GM23248 (cell line): ENCODE data around the gene PTPN20.

ENCODE experiments used
- EZH2 ChIP-seq: fragments of 200-600 bp; sonication (generic); IDR thresholded peaks from 2 replicates; pipeline ENCODE4 v1.6.1; 2018; ENCODE audit warnings: antibody characterized with exemption, mild to moderate bottlenecking; ENCODE audit not compliant: insufficient read depth, poor library complexity, severe bottlenecking
- EZH2phosphoT487 ChIP-seq: fragments of 200-600 bp; sonication (generic); IDR thresholded peaks from 2 replicates; pipeline ENCODE4 v1.6.1; 2018; ENCODE audit warnings: antibody characterized with exemption, moderate library complexity, mild to moderate bottlenecking, low read depth; ENCODE audit not compliant: insufficient read depth

- TF ChIP-seq EZH2 (no peak), EZH2phosphoT487 (no peak)
Measured at GRCh38 chr10:47027108-47027783, 116.0 kb downstream of the PTPN20 start.
